ENCODE results near the gene COL4A2.

DNA sequence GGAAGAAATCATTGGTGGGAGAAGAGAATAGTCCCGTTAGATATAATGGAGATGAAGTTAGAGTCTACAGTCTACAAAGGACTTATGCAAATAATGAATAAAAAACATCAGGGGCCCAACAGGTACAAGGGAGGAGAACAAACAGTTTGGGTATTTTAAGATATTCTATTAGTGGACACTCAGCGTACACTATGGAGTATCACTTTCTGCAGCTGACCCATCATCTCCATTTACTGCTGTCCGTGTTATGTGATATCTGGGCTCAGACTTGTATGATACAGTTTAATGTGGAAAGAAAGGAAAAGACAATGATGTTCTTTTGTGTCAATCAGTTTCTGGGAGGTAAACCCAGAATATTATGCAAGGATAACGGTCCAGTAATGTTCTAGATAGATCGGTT is 128.2 kb downstream of the COL4A2 start:
- TF ChIP-seq POLR2A (IDR thresholded peaks at IDR 0.05; ENCODE audit: borderline replicate concordance, extremely low read depth, insufficient read depth, insufficient read length) = no peak
- TF ChIP-seq, protein P1, sequence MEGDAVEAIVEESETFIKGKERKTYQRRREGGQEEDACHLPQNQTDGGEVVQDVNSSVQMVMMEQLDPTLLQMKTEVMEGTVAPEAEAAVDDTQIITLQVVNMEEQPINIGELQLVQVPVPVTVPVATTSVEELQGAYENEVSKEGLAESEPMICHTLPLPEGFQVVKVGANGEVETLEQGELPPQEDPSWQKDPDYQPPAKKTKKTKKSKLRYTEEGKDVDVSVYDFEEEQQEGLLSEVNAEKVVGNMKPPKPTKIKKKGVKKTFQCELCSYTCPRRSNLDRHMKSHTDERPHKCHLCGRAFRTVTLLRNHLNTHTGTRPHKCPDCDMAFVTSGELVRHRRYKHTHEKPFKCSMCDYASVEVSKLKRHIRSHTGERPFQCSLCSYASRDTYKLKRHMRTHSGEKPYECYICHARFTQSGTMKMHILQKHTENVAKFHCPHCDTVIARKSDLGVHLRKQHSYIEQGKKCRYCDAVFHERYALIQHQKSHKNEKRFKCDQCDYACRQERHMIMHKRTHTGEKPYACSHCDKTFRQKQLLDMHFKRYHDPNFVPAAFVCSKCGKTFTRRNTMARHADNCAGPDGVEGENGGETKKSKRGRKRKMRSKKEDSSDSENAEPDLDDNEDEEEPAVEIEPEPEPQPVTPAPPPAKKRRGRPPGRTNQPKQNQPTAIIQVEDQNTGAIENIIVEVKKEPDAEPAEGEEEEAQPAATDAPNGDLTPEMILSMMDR (IDR thresholded peaks at IDR 0.05 in 2 of 3, conservative IDR thresholded peaks at IDR 0.05 in 1 of 3; ENCODE audit: borderline replicate concordance in 1 of 3, insufficient read depth in 1 of 3, low read depth in 2 of 3, low read length in 2 of 3) = no peak
- no peak for TF ChIP-seq TCF7L2 (IDR thresholded peaks at IDR 0.05; ENCODE audit: borderline replicate concordance, extremely low read depth, insufficient read depth, insufficient read length)
- TF ChIP-seq, protein P2, sequence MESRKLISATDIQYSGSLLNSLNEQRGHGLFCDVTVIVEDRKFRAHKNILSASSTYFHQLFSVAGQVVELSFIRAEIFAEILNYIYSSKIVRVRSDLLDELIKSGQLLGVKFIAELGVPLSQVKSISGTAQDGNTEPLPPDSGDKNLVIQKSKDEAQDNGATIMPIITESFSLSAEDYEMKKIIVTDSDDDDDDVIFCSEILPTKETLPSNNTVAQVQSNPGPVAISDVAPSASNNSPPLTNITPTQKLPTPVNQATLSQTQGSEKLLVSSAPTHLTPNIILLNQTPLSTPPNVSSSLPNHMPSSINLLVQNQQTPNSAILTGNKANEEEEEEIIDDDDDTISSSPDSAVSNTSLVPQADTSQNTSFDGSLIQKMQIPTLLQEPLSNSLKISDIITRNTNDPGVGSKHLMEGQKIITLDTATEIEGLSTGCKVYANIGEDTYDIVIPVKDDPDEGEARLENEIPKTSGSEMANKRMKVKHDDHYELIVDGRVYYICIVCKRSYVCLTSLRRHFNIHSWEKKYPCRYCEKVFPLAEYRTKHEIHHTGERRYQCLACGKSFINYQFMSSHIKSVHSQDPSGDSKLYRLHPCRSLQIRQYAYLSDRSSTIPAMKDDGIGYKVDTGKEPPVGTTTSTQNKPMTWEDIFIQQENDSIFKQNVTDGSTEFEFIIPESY (IDR thresholded peaks at IDR 0.05; ENCODE audit: extremely low read depth, insufficient replicate concordance, low read length) = no peak
- TF ChIP-seq, protein P3, sequence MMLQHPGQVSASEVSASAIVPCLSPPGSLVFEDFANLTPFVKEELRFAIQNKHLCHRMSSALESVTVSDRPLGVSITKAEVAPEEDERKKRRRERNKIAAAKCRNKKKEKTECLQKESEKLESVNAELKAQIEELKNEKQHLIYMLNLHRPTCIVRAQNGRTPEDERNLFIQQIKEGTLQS (IDR thresholded peaks at IDR 0.05) = no peak
- TF ChIP-seq POLR2AphosphoS5 (IDR thresholded peaks at IDR 0.05; ENCODE audit: low read depth, low read length) = no peak
- TF ChIP-seq ELF1 (IDR thresholded peaks at IDR 0.05; ENCODE audit: borderline replicate concordance, low read depth) = no peak
- no peak for TF ChIP-seq EZH2 (IDR thresholded peaks at IDR 0.05)
- TF ChIP-seq SP1 (IDR thresholded peaks at IDR 0.05; ENCODE audit: low read depth) = no peak
- TF ChIP-seq, protein P4, sequence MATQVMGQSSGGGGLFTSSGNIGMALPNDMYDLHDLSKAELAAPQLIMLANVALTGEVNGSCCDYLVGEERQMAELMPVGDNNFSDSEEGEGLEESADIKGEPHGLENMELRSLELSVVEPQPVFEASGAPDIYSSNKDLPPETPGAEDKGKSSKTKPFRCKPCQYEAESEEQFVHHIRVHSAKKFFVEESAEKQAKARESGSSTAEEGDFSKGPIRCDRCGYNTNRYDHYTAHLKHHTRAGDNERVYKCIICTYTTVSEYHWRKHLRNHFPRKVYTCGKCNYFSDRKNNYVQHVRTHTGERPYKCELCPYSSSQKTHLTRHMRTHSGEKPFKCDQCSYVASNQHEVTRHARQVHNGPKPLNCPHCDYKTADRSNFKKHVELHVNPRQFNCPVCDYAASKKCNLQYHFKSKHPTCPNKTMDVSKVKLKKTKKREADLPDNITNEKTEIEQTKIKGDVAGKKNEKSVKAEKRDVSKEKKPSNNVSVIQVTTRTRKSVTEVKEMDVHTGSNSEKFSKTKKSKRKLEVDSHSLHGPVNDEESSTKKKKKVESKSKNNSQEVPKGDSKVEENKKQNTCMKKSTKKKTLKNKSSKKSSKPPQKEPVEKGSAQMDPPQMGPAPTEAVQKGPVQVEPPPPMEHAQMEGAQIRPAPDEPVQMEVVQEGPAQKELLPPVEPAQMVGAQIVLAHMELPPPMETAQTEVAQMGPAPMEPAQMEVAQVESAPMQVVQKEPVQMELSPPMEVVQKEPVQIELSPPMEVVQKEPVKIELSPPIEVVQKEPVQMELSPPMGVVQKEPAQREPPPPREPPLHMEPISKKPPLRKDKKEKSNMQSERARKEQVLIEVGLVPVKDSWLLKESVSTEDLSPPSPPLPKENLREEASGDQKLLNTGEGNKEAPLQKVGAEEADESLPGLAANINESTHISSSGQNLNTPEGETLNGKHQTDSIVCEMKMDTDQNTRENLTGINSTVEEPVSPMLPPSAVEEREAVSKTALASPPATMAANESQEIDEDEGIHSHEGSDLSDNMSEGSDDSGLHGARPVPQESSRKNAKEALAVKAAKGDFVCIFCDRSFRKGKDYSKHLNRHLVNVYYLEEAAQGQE (IDR thresholded peaks at IDR 0.05; ENCODE audit: low read depth) = no peak
- no peak for TF ChIP-seq FOSL1 (IDR thresholded peaks at IDR 0.05; ENCODE audit: low read depth)
- TF ChIP-seq RAD21 (IDR thresholded peaks at IDR 0.05; ENCODE audit: low read depth) = no peak
